MV-4-11 (cell line): Measurements from ENCODE around the gene UQCR10.
A peak's percentile ranks its signal among the peaks of the same experiment; 100 is the strongest.

ENCODE experiments used
- DNase-seq: peaks from one replicate; lab custom pipeline; 2025; lab: John Stamatoyannopoulos, UW

The UQCR10 gene

GRCh38 chr22:29762263-29762662 lies 4.9 kb upstream of the UQCR10 start:
- DNase-seq, result no peak

DNA sequence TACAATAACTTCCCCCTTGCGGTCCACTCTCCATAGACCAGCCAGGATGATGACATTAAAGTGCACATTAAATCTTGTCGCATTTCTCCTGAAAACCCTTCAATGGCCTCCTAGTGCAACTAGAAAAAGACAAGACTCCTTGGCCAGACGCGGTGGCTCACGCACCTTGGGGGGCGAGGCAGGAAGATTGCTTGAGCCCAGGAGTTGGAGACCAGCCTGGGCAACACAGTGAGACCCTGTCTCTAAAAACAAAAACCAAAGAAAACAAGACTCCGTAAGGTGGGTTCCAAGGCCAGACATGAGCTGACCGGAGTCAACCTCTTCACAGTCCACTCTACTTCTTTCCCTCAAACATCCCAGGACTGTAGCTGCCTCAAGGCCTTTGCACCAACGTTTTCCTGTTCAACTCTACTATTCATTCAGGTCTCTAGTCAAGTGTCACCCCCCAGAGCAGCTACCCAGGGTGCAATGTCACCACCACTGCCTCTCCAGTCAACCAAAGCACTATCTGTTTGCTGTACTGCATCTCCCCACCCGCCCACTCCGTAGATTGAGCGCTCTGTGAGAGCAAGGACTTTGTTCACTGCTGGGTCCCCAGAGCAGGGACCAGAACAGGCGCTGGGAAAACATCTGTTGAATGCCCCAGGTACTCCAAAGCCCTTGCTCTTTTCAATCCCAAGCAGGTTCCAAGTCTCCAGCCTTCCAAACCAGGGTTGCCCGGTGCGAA lies 1.1 kb upstream of the UQCR10 start:
- DNase-seq, result peak; percentile 52

- peak; percentile 97 for DNase-seq
Observed at GRCh38 chr22:29766632-29767170, 468 bp upstream of the UQCR10 start, which contains the start of gene ZMAT5. Gene ZMAT5, minus strand, starts transcription at chr22:29767007. Its CDS starts 18,463 bp downstream, at chr22:29748544.

DNA sequence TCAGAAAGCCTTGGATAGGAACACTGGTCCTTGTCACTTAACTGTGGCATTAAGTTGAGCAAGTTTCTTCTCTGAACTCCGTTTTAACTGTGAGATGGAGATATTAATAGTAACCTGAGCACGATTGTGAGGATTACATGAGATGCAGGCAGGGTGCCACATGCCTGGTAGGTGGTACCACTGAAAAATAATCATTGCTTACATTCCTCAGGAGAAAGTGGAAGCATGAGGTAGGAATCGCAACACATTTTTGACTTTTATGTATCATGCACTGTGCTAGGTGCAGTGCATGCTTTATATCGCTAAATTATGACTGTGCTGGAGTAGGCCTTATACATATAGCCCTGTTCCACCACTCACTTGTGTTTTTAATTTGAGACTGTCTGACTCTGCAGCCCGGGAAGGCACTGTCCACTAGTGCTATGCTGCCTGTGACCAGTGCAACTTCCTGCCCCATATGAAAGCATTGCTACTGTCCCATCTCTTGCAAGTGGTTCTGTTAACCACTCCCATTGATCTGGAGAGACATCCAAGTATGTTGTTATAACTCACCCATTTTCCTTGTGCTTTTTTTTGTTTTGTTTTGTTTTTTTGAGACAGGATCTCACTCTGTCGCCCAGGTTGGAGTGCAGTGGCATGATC lies 1.0 kb downstream of the UQCR10 start:
- no peak for DNase-seq

GRCh38 chr22:29769723-29770321 lies 2.7 kb downstream of the UQCR10 start:
- no peak for DNase-seq

DNA sequence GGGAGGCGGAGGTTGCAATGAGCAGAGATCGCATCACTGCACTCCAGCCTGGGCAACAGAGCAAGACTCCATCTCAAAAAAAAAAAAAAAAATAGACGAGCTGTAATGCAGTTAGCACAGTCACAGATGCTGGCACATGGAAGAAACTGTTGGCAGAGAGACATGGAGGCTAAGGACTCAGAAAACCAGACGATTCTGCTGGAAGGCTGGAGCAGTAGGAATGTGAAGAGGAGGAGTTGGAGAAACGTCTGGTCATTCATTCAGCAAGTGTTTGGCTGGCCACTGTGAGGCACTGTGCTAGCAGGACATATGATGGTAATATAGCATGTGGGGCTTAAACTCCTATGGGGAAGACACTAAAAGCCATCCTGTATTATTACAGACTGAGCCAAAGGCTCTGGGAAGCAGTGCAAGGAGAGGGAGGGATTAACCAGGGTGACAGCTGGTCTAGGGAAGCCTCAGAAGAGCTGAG lies 5.0 kb downstream of the UQCR10 start:
- DNase-seq, result peak; percentile 40

GRCh38 chr22:29773233-29773632 lies 6.1 kb downstream of the UQCR10 start:
- DNase-seq, result no peak

GRCh38 chr22:29780220-29780619 lies 13.1 kb downstream of the UQCR10 start:
- no peak for DNase-seq

GRCh38 chr22:29780748-29781676 lies 13.8 kb downstream of the UQCR10 start:
- DNase-seq, result no peak

- no peak for DNase-seq
Observed at GRCh38 chr22:29782061-29782845, 15.1 kb downstream of the UQCR10 start.

DNA sequence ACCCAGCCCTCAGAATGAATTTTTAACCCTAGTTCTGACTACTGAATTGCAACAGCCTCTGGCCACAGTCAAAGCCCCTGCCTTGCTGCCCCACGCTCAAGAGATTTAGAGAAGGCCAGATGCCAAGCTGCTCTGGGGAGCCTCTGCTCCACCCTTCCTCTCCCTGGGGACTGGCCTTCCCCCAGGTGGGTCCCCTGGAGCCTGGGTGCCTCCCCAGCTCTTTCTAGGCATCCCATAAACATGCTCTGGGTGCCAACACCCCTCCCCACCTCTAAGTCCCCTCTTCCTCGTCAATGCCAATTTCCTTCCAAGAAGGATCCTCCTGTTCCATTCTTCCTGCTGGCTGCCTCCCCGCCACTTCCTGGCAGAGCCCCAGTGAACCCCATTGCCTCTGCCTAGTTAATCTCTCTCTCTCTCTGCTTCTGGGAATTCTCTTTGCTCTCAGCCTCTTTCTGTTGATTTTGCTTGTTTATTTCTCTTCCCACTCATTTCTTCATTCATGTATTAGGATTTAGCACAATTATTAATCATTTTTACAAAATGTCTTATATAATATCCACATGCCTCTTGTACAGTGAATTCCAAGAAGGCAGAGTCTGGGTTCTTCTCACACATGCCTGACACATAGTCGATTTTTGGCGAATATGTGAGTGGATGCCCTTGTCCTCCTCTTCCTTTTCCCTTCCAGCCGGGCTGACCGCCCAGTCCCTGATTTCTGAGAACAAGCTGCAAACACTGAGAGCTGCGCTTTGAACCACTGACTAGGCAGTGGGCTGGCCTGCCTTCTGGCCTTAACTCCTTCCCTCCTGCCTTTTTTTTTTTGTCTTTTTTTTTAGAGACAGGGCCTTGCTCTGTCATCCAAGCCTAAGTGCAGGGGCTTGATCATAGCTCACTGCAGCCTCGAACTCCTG lies 17.5 kb downstream of the UQCR10 start:
- peak; percentile 19 for DNase-seq

DNA sequence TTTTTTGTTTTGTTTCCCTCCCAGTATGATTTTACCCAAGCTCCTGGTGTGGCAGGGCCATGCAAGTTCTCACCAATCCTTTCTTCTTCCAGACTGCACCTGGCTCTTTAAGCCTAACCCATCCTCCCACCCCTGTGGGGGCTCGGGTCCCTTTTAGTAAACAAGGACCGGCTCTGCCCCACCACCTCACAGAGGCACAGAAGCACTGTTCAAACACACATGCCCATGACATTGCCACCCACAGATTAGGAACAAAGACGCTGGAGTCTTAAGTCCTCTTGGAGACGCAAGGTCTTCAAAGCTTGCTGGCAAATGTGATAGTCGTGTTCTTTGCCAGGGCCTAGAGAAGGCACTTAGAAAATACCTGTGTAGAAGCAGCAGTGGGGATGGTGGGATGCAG lies 18.9 kb downstream of the UQCR10 start:
- DNase-seq, result no peak

GRCh38 chr22:29787371-29787980 lies 20.3 kb downstream of the UQCR10 start:
- no peak for DNase-seq

DNA sequence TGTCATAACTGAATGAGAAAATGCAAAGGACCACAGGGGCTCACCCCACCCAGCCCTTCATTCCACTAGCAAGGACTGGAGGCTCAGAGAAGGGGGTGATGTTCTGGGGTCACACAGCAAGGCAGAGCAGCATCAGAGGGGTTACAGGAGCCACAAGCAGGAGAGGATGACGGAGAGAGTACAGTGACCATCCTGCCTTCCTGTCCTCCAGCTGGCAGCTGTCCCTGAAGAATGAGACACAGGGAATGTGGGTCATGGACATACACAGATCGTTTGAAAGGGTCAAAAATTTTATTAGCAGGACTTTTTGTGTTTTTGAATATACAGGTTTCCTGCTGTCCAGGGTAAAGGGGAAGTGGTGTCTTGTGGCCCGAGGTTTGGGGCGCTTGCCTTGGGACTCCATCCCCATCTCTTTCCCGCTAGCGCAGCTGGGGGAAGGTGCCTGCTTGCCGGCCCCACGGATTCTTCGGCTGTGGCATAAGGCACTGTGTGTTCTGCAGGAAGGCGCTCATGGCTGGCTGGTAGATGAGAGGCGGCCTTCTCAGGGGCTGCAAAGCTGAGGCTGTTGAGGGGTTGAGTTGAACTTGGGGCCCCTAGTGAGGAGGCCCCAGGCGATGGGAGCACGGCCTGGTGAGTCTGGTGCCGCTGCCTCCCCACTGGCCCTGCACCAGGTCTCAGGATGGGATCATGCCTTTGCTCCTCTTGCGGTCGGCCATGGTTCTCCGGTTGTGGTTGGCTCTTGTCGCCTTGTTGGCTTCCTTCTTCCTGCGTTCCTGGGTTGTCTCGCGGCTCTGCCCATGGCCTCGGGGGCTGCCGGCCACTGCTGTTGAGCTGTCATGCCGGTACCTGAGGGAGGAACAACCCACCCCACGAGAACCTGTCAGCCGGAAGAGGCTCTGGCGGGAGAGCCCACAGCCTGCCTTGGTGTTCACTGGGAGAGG lies 21.4 kb downstream of the UQCR10 start:
- peak; percentile 66 for DNase-seq

- DNase-seq, result no peak
Observed at GRCh38 chr22:29790061-29790460, 22.9 kb downstream of the UQCR10 start.

DNA sequence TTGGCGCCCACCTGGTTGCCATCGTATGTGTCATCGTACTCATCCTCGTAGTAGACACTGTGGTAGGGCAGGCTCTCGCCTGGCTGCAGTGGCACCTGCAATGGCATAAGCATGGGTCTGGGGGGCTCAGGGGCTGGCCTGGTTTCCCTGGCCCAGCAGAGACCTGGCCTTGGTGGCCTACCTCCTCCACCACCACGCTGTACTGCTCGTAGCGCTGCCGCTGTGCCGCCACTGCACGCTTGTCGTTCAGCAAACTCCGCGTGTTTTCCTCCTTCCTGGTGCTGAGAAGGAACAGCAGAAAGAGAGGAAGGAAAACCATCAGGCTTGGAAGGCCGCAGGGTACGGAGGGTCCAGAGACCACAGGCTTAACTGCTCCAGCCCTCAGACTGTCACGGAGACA lies 26.2 kb downstream of the UQCR10 start:
- DNase-seq, result no peak

DNA sequence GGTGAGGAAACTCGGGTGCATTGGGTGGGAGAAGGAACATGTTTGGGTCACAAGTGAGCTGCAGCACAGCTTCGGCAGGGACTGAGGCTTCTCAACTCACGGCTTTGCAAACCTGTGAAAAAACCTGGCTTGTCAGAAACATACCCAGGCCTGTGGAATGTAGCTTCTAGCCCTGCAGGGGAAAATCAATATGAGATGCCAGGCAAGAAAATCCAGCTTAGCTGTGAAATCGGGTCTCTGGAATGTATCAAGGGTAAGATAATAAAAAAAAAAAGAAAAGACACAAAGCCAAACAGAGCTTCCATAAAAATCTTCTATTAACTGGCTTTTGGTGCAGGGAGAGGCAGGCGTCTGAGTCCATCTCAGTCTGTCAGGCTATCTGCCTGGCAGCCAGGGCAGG lies 28.5 kb downstream of the UQCR10 start:
- DNase-seq, result no peak

- DNase-seq, result peak; percentile 91
Observed at GRCh38 chr22:29797351-29797750, 30.2 kb downstream of the UQCR10 start.
